Epithelial cell of proximal tubule (primary cell): Measurements from ENCODE around the gene CCDC66. TPM values are rescaled to one million over a fixed set of nuclear protein-coding genes. Genes with fewer than 3 reads are reported as not detected.

Experiments used
- DNase-seq: peaks from one replicate; pipeline ENCODE4 v3.0.0-alpha.2; 2011; ENCODE audit warnings: low read depth
- H3K4me3 ChIP-seq: 2 replicates; pipeline ENCODE4 v1.5.1; 2011; ENCODE audit warnings: low read depth, mild to moderate bottlenecking, low read length
- total RNA-seq: library from RNA; depleted of rRNA; stranded (reverse); fragments of >200 nt; gene quantifications from 2 replicates; pipeline ENCODE4 v1.2.3, GENCODE V29; 2015
- TF ChIP-seq, protein P1 (sequence below): conservative IDR thresholded peaks from 2 replicates; pipeline ENCODE4 v1.5.1; 2012; ENCODE audit warnings: low read depth, mild to moderate bottlenecking, low read length

CCDC66 gene
- total RNA-seq, 1 donor from 2014 or later: 3.5 TPM

DNA sequence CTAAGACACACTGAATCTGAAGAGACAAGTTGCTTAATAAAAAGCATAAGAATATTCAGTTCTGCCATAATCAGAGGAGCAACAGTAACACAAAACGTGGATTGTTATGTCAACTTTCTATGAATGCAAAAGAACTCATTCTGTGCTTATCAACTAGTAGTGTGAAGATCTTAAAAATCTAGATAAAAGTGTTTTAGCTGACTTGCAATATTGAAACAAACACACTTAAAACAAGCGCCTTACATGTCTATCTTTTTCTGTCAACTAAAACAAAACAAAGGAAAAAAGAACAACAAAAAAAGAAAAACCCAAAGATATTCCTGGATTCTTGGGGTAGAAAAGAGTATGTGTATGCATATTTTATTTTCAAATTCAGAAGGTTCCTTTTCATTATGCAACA lies 88.4 kb downstream of the CCDC66 start:
- no peak overlapping the region for H3K4me3 ChIP-seq
- DNase-seq: no peak
- TF ChIP-seq, protein P1, sequence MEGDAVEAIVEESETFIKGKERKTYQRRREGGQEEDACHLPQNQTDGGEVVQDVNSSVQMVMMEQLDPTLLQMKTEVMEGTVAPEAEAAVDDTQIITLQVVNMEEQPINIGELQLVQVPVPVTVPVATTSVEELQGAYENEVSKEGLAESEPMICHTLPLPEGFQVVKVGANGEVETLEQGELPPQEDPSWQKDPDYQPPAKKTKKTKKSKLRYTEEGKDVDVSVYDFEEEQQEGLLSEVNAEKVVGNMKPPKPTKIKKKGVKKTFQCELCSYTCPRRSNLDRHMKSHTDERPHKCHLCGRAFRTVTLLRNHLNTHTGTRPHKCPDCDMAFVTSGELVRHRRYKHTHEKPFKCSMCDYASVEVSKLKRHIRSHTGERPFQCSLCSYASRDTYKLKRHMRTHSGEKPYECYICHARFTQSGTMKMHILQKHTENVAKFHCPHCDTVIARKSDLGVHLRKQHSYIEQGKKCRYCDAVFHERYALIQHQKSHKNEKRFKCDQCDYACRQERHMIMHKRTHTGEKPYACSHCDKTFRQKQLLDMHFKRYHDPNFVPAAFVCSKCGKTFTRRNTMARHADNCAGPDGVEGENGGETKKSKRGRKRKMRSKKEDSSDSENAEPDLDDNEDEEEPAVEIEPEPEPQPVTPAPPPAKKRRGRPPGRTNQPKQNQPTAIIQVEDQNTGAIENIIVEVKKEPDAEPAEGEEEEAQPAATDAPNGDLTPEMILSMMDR: no peak

DNA sequence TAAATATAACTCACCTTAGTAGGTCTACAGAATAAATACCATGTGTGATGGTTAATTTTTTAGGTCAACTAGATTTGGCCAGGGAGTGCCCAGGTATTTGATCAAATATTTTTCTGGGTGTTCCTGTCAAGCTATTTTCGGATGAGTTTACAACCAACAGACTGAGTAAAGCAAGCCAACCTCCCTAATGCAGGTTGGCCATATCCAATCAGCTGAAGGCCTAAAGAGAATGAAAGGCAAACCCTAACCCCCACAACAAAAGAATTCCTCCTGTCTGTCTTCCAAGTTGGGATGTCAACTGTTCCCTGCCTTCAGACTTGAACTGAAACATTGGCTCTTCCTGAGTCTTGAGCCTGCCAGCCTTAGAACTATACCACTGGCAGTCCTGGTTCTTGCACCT lies 97.5 kb downstream of the CCDC66 start:
- no peak for DNase-seq
- TF ChIP-seq, protein P1: no peak
- no peak overlapping the region for H3K4me3 ChIP-seq

DNA sequence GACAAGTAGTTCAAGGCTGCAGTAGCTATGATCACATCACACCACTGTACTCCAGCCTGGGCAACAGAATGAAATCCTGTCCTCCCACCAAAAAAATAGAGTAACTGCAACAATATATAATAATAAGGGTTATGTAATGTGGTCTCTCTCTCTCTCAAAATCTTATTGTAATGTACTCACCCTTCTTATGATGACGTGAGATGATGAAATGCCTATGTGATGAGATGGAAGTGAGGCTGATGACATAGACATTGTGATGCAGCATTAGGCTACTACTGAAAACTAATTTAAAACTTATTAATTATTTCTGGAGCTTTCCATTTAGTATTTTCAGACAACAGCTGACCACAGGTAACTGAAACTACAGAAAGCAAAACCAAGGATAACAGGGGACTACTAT lies 98.7 kb downstream of the CCDC66 start:
- TF ChIP-seq, protein P1: no peak
- H3K4me3 ChIP-seq: no peak overlapping the region
- no peak for DNase-seq

DNA sequence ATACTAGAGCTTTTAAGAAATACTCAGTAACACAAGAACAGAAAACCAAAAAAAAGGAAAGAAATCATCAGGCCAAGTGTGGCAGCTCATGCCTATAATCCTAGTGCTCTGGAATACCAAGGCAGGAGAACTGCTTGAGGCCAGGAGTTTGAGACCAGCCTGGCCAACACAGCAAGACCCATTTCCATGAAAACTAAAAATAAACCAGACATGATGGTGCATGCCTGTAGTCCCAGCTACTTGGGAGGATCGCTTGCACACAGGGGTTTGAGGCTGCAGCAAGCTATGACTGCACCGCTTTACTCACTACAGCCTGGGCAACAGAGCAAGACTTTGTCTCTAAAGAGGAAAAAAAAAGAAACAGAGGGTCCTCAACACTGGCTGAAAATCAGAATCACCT lies 107.8 kb downstream of the CCDC66 start:
- TF ChIP-seq, protein P1: no peak
- H3K4me3 ChIP-seq: no peak overlapping the region
- DNase-seq: no peak

DNA sequence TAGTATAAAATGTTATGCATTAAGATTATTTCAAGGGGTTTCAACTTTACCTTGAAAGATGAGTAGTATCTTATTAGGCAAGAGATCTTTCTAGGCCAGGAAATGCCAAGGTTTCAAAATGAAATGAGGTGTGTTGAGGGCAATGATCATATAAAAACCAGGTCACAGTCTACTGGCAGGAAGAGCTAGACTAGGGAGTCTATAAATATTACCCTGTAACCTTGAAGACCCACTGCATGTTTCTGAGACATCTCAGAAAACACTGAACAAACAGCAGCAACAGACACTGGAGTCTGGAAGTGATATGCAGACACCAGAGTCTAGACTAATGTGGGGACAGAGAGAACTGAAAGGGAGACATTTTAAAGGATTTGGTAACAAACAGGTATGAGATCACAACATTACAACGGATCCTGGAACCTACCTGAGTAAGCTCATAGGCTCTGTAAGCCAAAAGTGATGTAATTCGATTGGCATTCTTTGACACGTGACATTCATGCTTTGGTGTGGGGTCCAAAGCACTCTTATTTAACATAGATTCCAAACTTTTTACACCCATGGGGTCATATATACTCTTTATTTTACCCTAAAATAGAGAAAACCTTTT lies 111.1 kb downstream of the CCDC66 start:
- TF ChIP-seq, protein P1: no peak
- no peak for DNase-seq
- H3K4me3 ChIP-seq: no peak overlapping the region

Other genes starting within 250 kb of the CCDC66 start
- gene ERC2, start 88.7 kb upstream of the CCDC66 start, total RNA-seq: 2.7 and 6.0 TPM in 2 replicates
- 26.1 and 40.5 TPM in 2 replicates for gene TASOR, start 126.1 kb downstream of the CCDC66 start, total RNA-seq
- 4.3 and 6.5 TPM in 2 replicates for gene ARHGEF3, start 244.8 kb downstream of the CCDC66 start, total RNA-seq